ENCODE measurements around the gene SLC22A16.

Gene SLC22A16

DNA sequence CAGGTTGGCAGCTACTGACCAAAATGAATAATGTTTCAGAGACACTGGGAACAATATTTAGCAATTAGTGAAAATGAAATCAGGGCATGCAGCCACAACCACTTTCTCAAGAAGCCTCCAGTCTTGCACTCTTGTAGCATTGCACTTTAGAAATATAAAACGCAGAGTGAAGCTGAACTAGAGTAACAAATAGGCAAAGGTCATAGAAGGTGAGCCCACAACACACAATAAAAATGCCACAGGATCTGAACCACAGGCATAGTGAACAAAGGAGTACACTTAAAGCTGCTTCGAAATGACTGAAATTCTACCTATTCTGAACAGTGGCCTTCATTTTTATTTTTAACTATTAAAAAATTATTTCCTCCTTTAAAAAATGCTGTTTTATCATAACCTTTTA, 86.0 kb downstream of the SLC22A16 start:
- Histone ChIP-seq H3K36me3 (ENCODE audit: control insufficient read depth, insufficient read depth, low read length) (no peaks in the 10 kb centered on the region), H3K27me3 (replicated peaks; ENCODE audit: control insufficient read depth, insufficient read depth, low read length) (no peaks in the 10 kb centered on the region; the same call in 1 of the 2 replicates), H3K4me3 (replicated peaks; ENCODE audit: low read depth, low read length) (no peak overlapping the region)
- no peak for DNase-seq (ENCODE audit: extremely low read depth, insufficient read length)
- TF ChIP-seq, protein P1, sequence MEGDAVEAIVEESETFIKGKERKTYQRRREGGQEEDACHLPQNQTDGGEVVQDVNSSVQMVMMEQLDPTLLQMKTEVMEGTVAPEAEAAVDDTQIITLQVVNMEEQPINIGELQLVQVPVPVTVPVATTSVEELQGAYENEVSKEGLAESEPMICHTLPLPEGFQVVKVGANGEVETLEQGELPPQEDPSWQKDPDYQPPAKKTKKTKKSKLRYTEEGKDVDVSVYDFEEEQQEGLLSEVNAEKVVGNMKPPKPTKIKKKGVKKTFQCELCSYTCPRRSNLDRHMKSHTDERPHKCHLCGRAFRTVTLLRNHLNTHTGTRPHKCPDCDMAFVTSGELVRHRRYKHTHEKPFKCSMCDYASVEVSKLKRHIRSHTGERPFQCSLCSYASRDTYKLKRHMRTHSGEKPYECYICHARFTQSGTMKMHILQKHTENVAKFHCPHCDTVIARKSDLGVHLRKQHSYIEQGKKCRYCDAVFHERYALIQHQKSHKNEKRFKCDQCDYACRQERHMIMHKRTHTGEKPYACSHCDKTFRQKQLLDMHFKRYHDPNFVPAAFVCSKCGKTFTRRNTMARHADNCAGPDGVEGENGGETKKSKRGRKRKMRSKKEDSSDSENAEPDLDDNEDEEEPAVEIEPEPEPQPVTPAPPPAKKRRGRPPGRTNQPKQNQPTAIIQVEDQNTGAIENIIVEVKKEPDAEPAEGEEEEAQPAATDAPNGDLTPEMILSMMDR (IDR thresholded peaks at IDR 0.05; ENCODE audit: insufficient read depth, low read length, poor library complexity, severe bottlenecking), result no peak

DNA sequence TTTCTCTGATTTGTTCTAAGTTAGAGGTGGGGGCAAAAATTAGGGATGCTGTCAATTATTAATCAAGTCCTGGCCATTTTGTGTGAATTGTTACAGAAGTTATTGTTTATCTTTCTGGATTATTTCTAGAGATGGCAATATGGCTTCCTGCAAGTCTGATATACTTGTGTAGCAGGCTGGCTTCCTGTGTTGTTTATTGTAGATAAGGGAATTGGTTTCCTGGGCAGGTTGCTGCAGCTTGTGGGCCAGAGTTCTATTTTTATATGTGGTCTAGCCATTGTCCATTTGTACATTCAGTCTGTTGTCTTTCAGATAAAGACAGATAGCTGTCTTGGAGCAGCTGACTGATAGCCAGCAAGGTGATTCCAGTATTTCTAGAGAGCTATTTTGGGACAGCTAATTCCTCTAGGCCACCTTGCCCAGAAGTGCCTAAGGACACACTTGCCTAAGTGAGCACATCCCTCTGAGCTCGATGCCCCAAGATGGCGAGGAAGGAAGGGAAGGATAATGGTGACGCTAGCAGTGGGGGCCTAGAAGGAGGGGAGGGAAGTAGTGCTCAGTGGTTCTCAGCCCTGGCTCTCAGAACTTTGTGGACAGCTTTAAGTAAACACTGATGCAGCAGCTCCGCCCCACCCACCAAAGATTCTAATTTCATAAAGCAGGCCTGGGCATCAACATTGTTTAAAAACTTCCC, 86.6 kb downstream of the SLC22A16 start:
- TF ChIP-seq, protein P1 (IDR thresholded peaks at IDR 0.05; ENCODE audit: insufficient read depth, low read length, poor library complexity, severe bottlenecking), result no peak
- no peaks in the 10 kb centered on the region for H3K36me3 ChIP-seq (ENCODE audit: control insufficient read depth, insufficient read depth, low read length)
- H3K4me3 ChIP-seq (replicated peaks; ENCODE audit: low read depth, low read length), result no peak overlapping the region
- no peak for DNase-seq (ENCODE audit: extremely low read depth, insufficient read length)
- H3K27me3 ChIP-seq (replicated peaks; ENCODE audit: control insufficient read depth, insufficient read depth, low read length), result no peaks in the 10 kb centered on the region; the same call in 1 of the 2 replicates

DNA sequence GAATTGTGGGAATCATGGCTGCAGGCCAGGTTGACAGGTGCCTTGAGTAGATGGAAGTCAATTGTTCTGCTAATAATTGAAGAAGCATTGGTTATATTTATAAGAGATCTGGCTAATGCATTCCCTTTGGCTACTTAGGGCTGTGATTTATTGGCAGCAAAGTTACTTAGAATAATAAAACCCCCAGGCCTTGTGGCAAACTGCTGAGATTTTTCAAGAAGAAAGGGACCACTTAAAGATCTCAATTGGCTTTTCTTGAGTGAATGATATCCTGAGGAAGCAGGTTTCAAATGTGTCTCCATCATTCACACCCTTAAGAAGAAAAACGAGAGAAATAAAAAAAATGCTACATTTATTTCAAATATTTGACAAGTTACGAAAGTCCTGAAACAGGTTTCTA, 88.4 kb downstream of the SLC22A16 start:
- Histone ChIP-seq H3K36me3 (ENCODE audit: control insufficient read depth, insufficient read depth, low read length) (no peaks in the 10 kb centered on the region), H3K4me3 (replicated peaks; ENCODE audit: low read depth, low read length) (no peak overlapping the region), H3K27me3 (replicated peaks; ENCODE audit: control insufficient read depth, insufficient read depth, low read length) (no peaks in the 10 kb centered on the region; the same call in 1 of the 2 replicates)
- DNase-seq (ENCODE audit: extremely low read depth, insufficient read length), result no peak
- TF ChIP-seq, protein P1 (IDR thresholded peaks at IDR 0.05; ENCODE audit: insufficient read depth, low read length, poor library complexity, severe bottlenecking), result no peak

DNA sequence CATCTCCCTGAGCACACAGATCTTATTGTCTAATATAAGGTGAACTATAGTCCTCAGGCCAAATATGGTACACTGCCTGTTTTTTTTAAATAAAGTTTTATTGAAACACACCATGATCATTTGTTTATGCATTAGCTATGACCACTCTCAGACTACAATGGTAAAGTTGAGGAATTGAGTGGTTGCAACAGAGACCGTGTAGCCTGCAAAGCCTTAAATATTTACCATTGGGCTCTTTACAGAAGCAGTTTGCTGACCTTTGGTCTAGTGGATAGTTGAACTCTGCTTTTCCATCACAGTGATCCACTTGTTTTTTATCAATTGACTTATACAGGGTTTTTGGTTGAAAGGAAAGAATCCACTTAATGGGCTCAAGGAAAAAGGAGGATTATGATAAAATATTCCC, 91.0 kb downstream of the SLC22A16 start:
- Histone ChIP-seq H3K4me3 (replicated peaks; ENCODE audit: low read depth, low read length) (no peak overlapping the region), H3K27me3 (replicated peaks; ENCODE audit: control insufficient read depth, insufficient read depth, low read length) (no peaks in the 10 kb centered on the region), H3K36me3 (ENCODE audit: control insufficient read depth, insufficient read depth, low read length) (no peaks in the 10 kb centered on the region)
- TF ChIP-seq, protein P1 (IDR thresholded peaks at IDR 0.05; ENCODE audit: insufficient read depth, low read length, poor library complexity, severe bottlenecking), result no peak
- no peak for DNase-seq (ENCODE audit: extremely low read depth, insufficient read length)

DNA sequence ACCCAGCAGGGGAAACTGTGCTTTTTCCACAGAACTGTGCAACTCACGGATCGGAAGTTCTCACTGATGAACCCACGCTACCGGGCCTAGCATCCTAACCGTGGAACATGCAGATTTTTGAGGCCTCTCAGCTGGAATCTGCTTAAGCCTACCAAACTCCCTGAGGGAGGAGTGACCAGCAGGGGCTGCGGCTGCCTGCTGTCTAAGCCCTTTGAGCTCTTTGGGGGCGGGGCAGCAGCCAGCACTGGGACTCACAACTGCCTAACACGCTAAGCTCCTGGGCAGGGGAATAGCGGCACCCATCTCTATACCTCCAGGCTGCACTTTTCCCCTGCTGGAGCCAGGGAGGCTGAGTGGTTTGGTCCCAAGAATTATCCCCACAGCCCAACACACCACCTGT, 97.9 kb downstream of the SLC22A16 start:
- Histone ChIP-seq H3K4me3 (replicated peaks; ENCODE audit: low read depth, low read length) (no peak overlapping the region), H3K36me3 (ENCODE audit: control insufficient read depth, insufficient read depth, low read length) (no peaks in the 10 kb centered on the region)
- TF ChIP-seq, protein P1 (IDR thresholded peaks at IDR 0.05; ENCODE audit: insufficient read depth, low read length, poor library complexity, severe bottlenecking), result no peak

More for the DNA sequence above, 97.9 kb downstream of the SLC22A16 start:
- no peak for DNase-seq (ENCODE audit: extremely low read depth, insufficient read length)
- H3K27me3 ChIP-seq (replicated peaks; ENCODE audit: control insufficient read depth, insufficient read depth, low read length), result no peaks in the 10 kb centered on the region

Measured in GM06990 (cell line).